Right lobe of liver (tissue), 4 donors: ENCODE results near the gene TARDBP.

ENCODE experiments used
- CTCF ChIP-seq, 4 donors: fragments of 200-600 bp in 3 of 4; fragments of 450-650 bp in 1 of 4; IDR thresholded peaks; one replicate each; pipeline versions ENCODE4 v1.5.1 to v1.8.0; 2016 to 2022; ENCODE audit warnings: antibody characterized with exemption in 4 of 4, mild to moderate bottlenecking in 2 of 4
- POLR2A ChIP-seq: fragments of 450-650 bp; IDR thresholded peaks from one replicate; pipeline ENCODE4 v1.6.1; 2017; ENCODE audit warnings: antibody characterized with exemption, mild to moderate bottlenecking
- donor health status: DM: no; HTN: no; CAD: no.
- donor health status: DM: no; HTN: no; CAD: no.
- donor health status: DM: no; HTN: yes; CAD: no.

DNA sequence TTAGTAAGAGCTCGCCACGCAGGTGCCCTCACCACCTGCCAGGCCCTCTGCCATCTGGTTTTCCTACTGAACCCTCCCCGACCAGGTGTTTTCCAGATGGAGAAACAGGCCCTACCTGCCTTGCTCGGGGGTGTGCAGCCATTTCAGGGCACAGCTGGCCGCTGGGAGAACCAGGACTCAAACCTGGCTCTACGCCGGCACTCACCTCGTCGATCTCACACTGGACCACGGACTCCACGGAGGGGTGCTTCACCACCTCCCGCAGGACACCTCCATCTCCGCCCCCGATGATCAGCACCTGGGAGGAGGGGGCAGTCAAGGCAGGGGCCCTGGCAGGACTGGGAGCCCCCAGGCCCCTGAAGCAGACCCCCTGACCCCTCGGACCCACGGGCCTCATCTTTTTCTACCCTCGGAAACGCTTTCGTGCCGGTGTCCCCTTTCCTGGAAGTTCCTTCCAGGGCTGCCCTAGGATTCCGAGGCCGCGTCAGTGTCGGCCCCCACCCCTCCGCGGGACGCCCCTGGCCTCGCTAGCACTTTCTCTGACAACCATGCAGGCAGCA lies 46.2 kb downstream of the TARDBP start:
- no peak for TF ChIP-seq CTCF (IDR thresholded peaks at IDR 0.05)
- no peak for TF ChIP-seq POLR2A
